ENCODE measurements around the gene WWOX. TPM values are rescaled to one million over a fixed set of nuclear protein-coding genes. Genes with fewer than 3 reads are reported as not detected.

WWOX gene
- total and polyA plus RNA-seq, 2 of the 8 experiments (the other 6 are each of a cell fraction or from before 2014, with no cell fraction given): 5.4 to 16.7 TPM

DNA sequence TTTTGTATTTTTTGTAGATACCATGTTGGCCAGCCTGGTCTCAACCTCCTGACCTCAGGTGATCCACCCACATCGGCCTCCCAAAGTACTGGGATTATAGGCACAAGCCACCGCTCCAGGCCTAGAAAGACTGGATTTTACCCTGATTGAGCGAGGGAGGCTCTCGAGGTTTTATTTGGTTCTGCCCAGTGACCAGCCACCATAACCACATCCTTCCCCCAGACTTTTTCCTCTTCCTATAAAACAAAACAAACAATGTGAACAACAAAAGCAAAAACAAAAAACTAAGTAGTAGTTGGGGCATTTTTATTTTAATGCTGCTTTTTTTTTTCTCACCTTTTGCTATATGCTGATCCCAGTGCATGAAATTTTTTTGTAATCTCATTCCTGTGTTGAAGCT is 991.5 kb downstream of the WWOX start:
- Histone ChIP-seq H3K79me2 (ENCODE audit: control insufficient read depth in 1 of 2, insufficient read depth in 2 of 2, low read length in 2 of 2) (no peaks in the 10 kb centered on the region), H3K14ac (ENCODE audit: insufficient read length) (no peak overlapping the region), H3K4me3 (ENCODE audit: extremely low read depth in 1 of 4, insufficient read depth in 2 of 4, low read depth in 3 of 4, low read length in 4 of 4) (no peak overlapping the region), H3K9me3 (ENCODE audit: insufficient read depth in 2 of 2, low read depth in 1 of 2, low read length in 1 of 2) (no peaks in the 10 kb centered on the region), H3K9ac (replicated peaks in 1 of 4; ENCODE audit: extremely low read depth in 1 of 4, low read depth in 3 of 4, low read length in 3 of 4) (no peak overlapping the region), H3K36me3 (ENCODE audit: control insufficient read depth in 2 of 4, insufficient read depth in 4 of 4, low read length in 3 of 4) (no peaks in the 10 kb centered on the region), H2BK12ac (ENCODE audit: low read depth, low read length) (no peak overlapping the region), H2BK120ac (replicated peaks; ENCODE audit: low read depth, low read length) (no peak overlapping the region), H2BK20ac (ENCODE audit: low read length) (no peak overlapping the region), H3K79me1 (ENCODE audit: low read depth, low read length) (no peaks in the 10 kb centered on the region), H2AFZ (ENCODE audit: low read length) (no peak overlapping the region), H4K8ac (ENCODE audit: extremely low read depth, insufficient read depth, low read length) (no peak overlapping the region), H3K56ac (replicated peaks; ENCODE audit: insufficient read length, low read depth, low read length) (no peak overlapping the region), H3K23ac (ENCODE audit: insufficient read length) (no peak overlapping the region), H3K4ac (replicated peaks; ENCODE audit: insufficient read length, low read depth, low read length) (no peak overlapping the region), H3K27me3 (replicated peaks in 1 of 4; ENCODE audit: control insufficient read depth in 3 of 4, extremely low read depth in 1 of 4, insufficient read depth in 3 of 4, low read length in 3 of 4) (no peaks in the 10 kb centered on the region), H4K20me1 (replicated peaks in 1 of 2; ENCODE audit: control insufficient read depth in 1 of 2, insufficient read depth in 2 of 2, low read length in 2 of 2) (no peaks in the 10 kb centered on the region), H4K5ac (ENCODE audit: insufficient read length, low read depth, low read length) (no peak overlapping the region), H2BK15ac (ENCODE audit: low read length) (no peak overlapping the region), H3K4me2 (ENCODE audit: insufficient read depth in 1 of 2, low read depth in 2 of 2, low read length in 2 of 2) (no peak overlapping the region), H2BK5ac (ENCODE audit: low read depth, low read length) (no peak overlapping the region), H3K23me2 (ENCODE audit: low read depth, low read length) (no peaks in the 10 kb centered on the region), H3K4me1 (replicated peaks in 1 of 4; ENCODE audit: control insufficient read depth in 3 of 4, insufficient read depth in 4 of 4, low read length in 3 of 4) (peaks cover 0 to under 1% (median under 1%) of the 10 kb centered on the region in 4 experiments; a peak in 3 of 7 replicates), H4K91ac (replicated peaks; ENCODE audit: insufficient read length, low read length) (no peak overlapping the region), H3K18ac (ENCODE audit: extremely low read depth, low read length) (no peak overlapping the region), H3K27ac (ENCODE audit: low read depth, low read length) (no peak overlapping the region), H2AK5ac (ENCODE audit: low read depth, low read length) (no peak overlapping the region)
- no peak for FAIRE-seq
- CTCF ChIA-PET (ENCODE audit: partially characterized antibody): interaction anchor here (0.6 to 0.7 kb wide), 2 partner anchors 17 to 496 kb away, joined by 3 to 7 read pairs; no protein-coding TSS in a partner anchor
- WGBS, 2 experiments (ENCODE audit: extremely low coverage in 1 of 2, insufficient coverage in 1 of 2, insufficient read length in 1 of 2, insufficient replicate concordance in 2 of 2, low coverage in 1 of 2, low lambda C conversion rate in 2 of 2, missing lambda C conversion rate in 1 of 2): 97% methylated on average over 4 of the region's 4 CpGs; no CpG with 5 or more reads in 1 of the 2 experiments
- TF ChIP-seq KDM5A (IDR thresholded peaks at IDR 0.05; ENCODE audit: low read length) (no peak), TAF7 (optimal IDR thresholded peaks at IDR 0.05; ENCODE audit: borderline replicate concordance, low read depth, low read length) (no peak), EGR1 (IDR thresholded peaks at IDR 0.05; ENCODE audit: borderline replicate concordance, low read depth, low read length) (no peak), GTF2F1 (IDR thresholded peaks at IDR 0.05; ENCODE audit: borderline replicate concordance, low read depth, low read length) (no peak), EZH2 (IDR thresholded peaks at IDR 0.05; ENCODE audit: low read depth, low read length, severe bottlenecking) (no peak), JUN (IDR thresholded peaks at IDR 0.05; ENCODE audit: low read depth, low read length) (no peak), TBP (IDR thresholded peaks at IDR 0.05; ENCODE audit: low read depth, low read length) (no peak), CEBPB (IDR thresholded peaks at IDR 0.05; ENCODE audit: low read depth, low read length) (no peak), SRF (IDR thresholded peaks at IDR 0.05; ENCODE audit: low read depth, low read length) (no peak), ASH2L (IDR thresholded peaks at IDR 0.05; ENCODE audit: low read length) (no peak), BACH1 (IDR thresholded peaks at IDR 0.05; ENCODE audit: low read length) (no peak)
- TF ChIP-seq, protein P1, sequence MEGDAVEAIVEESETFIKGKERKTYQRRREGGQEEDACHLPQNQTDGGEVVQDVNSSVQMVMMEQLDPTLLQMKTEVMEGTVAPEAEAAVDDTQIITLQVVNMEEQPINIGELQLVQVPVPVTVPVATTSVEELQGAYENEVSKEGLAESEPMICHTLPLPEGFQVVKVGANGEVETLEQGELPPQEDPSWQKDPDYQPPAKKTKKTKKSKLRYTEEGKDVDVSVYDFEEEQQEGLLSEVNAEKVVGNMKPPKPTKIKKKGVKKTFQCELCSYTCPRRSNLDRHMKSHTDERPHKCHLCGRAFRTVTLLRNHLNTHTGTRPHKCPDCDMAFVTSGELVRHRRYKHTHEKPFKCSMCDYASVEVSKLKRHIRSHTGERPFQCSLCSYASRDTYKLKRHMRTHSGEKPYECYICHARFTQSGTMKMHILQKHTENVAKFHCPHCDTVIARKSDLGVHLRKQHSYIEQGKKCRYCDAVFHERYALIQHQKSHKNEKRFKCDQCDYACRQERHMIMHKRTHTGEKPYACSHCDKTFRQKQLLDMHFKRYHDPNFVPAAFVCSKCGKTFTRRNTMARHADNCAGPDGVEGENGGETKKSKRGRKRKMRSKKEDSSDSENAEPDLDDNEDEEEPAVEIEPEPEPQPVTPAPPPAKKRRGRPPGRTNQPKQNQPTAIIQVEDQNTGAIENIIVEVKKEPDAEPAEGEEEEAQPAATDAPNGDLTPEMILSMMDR (IDR thresholded peaks at IDR 0.05; ENCODE audit: control extremely low read depth in 1 of 3, insufficient read depth in 1 of 3, low read depth in 1 of 3, low read length in 3 of 3): no peak
- DNase-seq (ENCODE audit: low read depth in 1 of 2, low spot score in 2 of 2): no peak
- POLR2A ChIA-PET (ENCODE audit: partially characterized antibody): no interaction called here

All from H1 (cell line).